IMR-90 (cell line): ENCODE data around the gene TCP11L1. TPM values are rescaled to one million over a fixed set of nuclear protein-coding genes. Genes with fewer than 3 reads are reported as not detected.

Experiments
- ATAC-seq: fragments of 200-7000 bp; cut with Tn5 transposase; 2 replicates; pipeline ENCODE4 v1.9.1; 2020; ENCODE audit warnings: low read depth, mild to moderate bottlenecking, moderate library complexity
- BruUV-seq: library from RNA; stranded (reverse); fragments of 400-500 nt; replicated peaks from 2 replicates; lab custom pipeline; 2021; lab: Mats Ljungman, UMichigan
- CTCF ChIA-PET: fragments of 300-600 bp; formaldehyde crosslinking; extraction: SDS; loops from one replicate; lab custom pipeline; 2021; ENCODE audit warnings: antibody characterized with exemption; lab: Yijun Ruan, JAX
- POLR2A ChIA-PET: fragments of 300-600 bp; sonication (Branson Sonifier 250); formaldehyde crosslinking; loops from one replicate; lab custom pipeline; 2022; ENCODE audit warnings: antibody characterized with exemption; ENCODE audit not compliant: unreplicated experiment; lab: Charles Lee
- DNase-seq: peaks from one replicate; pipeline ENCODE4 v3.0.0; 2013
- H2AFZ ChIP-seq: replicated peaks from 2 replicates; pipeline ENCODE3; 2013; ENCODE audit warnings: low read length, mild to moderate bottlenecking; ENCODE audit not compliant: poor library complexity
- H2AK5ac ChIP-seq: 2 replicates; pipeline ENCODE4 v1.6.1; 2013; ENCODE audit warnings: low read depth, low read length, inconsistent platforms
- H2AK9ac ChIP-seq: replicated peaks from 2 replicates; pipeline ENCODE3; 2013; ENCODE audit warnings: mild to moderate bottlenecking, low read depth, low read length, moderate library complexity; ENCODE audit not compliant: poor library complexity
- H2BK120ac ChIP-seq: 2 replicates; pipeline ENCODE4 v1.6.1; 2013; ENCODE audit warnings: low read depth, low read length, inconsistent platforms
- H2BK15ac ChIP-seq: 3 replicates; pipeline ENCODE4 v1.6.1; 2013; ENCODE audit warnings: low read depth, low read length, inconsistent platforms
- H2BK20ac ChIP-seq: 2 replicates; pipeline ENCODE4 v1.6.1; 2013; ENCODE audit warnings: low read depth, mild to moderate bottlenecking, inconsistent platforms, low read length, moderate library complexity
- H2BK5ac ChIP-seq: 2 replicates; pipeline ENCODE4 v1.6.1; 2013; ENCODE audit warnings: mild to moderate bottlenecking, low read depth, low read length, inconsistent platforms; ENCODE audit not compliant: poor library complexity, severe bottlenecking
- H3K14ac ChIP-seq: replicated peaks from 2 replicates; pipeline ENCODE4 v1.6.1; 2013; ENCODE audit warnings: low read depth, low read length, inconsistent platforms
- H3K18ac ChIP-seq: 2 replicates; pipeline ENCODE4 v1.6.1; 2013; ENCODE audit warnings: low read depth, low read length, control low read depth
- H3K23ac ChIP-seq: 2 replicates; pipeline ENCODE4 v1.6.1; 2013; ENCODE audit warnings: low read depth, low read length, inconsistent platforms
- H3K27ac ChIP-seq: 2 replicates; pipeline ENCODE4 v1.5.1; 2013; ENCODE audit warnings: mild to moderate bottlenecking, control low read depth, low read length; ENCODE audit not compliant: insufficient read depth
- H3K27me3 ChIP-seq: 2 replicates; pipeline ENCODE4 v1.6.1; 2013; ENCODE audit warnings: low read length; ENCODE audit not compliant: control insufficient read depth, insufficient read depth
- H3K36me3 ChIP-seq: 2 replicates; pipeline ENCODE4 v1.6.1; 2013; ENCODE audit warnings: low read length, mixed read lengths; ENCODE audit not compliant: control insufficient read depth, insufficient read depth
- H3K4ac ChIP-seq: 2 replicates; pipeline ENCODE4 v1.6.1; 2013; ENCODE audit warnings: low read depth, low read length, inconsistent platforms
- H3K4me1 ChIP-seq: 2 replicates; pipeline ENCODE4 v1.6.1; 2013; ENCODE audit warnings: low read length, mixed read lengths; ENCODE audit not compliant: control insufficient read depth, insufficient read depth
- H3K4me2 ChIP-seq: 2 replicates; pipeline ENCODE4 v1.6.1; 2013; ENCODE audit warnings: low read depth, mild to moderate bottlenecking, control low read depth, low read length, moderate library complexity
- H3K4me3 ChIP-seq: 2 replicates; pipeline ENCODE4 v1.5.1; 2013; ENCODE audit warnings: low read depth, mild to moderate bottlenecking, control low read depth, low read length, moderate library complexity; ENCODE audit not compliant: insufficient read depth
- H3K56ac ChIP-seq: 2 replicates; pipeline ENCODE4 v1.6.1; 2013; ENCODE audit warnings: low read length, inconsistent platforms; ENCODE audit not compliant: insufficient read depth; ENCODE audit errors: extremely low read depth
- H3K79me1 ChIP-seq, 2 experiments: 2 replicates each; pipeline ENCODE4 v1.6.1; 2013; ENCODE audit warnings: low read length in 2 of 2, inconsistent platforms in 1 of 2, low read depth in 1 of 2
- H3K9ac ChIP-seq: 2 replicates; pipeline ENCODE4 v1.6.1; 2013; ENCODE audit warnings: low read depth, low read length, control low read depth
- H3K9me1 ChIP-seq: 2 replicates; pipeline ENCODE4 v1.6.1; 2013; ENCODE audit warnings: low read length, inconsistent platforms; ENCODE audit not compliant: insufficient read depth
- H3K9me3 ChIP-seq: 2 replicates; pipeline ENCODE4 v1.6.1; 2013; ENCODE audit warnings: low read length; ENCODE audit not compliant: control insufficient read depth, insufficient read depth
- H4K20me1 ChIP-seq: 2 replicates; pipeline ENCODE4 v1.6.1; 2013; ENCODE audit warnings: low read length, inconsistent platforms; ENCODE audit not compliant: insufficient read depth
- H4K5ac ChIP-seq: 2 replicates; pipeline ENCODE4 v1.6.1; 2013; ENCODE audit warnings: mild to moderate bottlenecking, low read depth, low read length, control low read depth
- H4K8ac ChIP-seq, 2 experiments: 2 replicates each; pipeline ENCODE4 v1.6.1; 2013; ENCODE audit warnings: low read depth in 2 of 2, low read length in 2 of 2, control low read depth in 1 of 2, inconsistent platforms in 1 of 2
- H4K91ac ChIP-seq: 2 replicates; pipeline ENCODE4 v1.6.1; 2013; ENCODE audit warnings: low read depth, low read length, inconsistent platforms; ENCODE audit not compliant: insufficient read depth
- BHLHE40 ChIP-seq: fragments of 150-350 bp; IDR thresholded peaks from 2 replicates; pipeline ENCODE4 v1.6.1; 2016; ENCODE audit warnings: mild to moderate bottlenecking, low read depth, low read length
- CEBPB ChIP-seq: IDR thresholded peaks from 2 replicates; pipeline ENCODE4 v1.6.1; 2012; ENCODE audit warnings: low read depth, low read length, improper control_type of control experiment
- CHD1 ChIP-seq: IDR thresholded peaks from 2 replicates; pipeline ENCODE4 v1.6.1; 2012; ENCODE audit warnings: low read depth, low read length, improper control_type of control experiment
- CTCF ChIP-seq: conservative IDR thresholded peaks from 2 replicates; pipeline ENCODE4 v1.5.1; 2012; ENCODE audit warnings: mild to moderate bottlenecking, low read depth, low read length, improper control_type of control experiment
- ELK1 ChIP-seq: fragments of 150-350 bp; IDR thresholded peaks from 2 replicates; pipeline ENCODE4 v1.6.1; 2016; ENCODE audit warnings: low read depth, mild to moderate bottlenecking, low read length, moderate library complexity, borderline replicate concordance
- FOS ChIP-seq: fragments of 150-350 bp; IDR thresholded peaks from 2 replicates; pipeline ENCODE4 v1.6.1; 2016; ENCODE audit warnings: low read depth, low read length
- MAFK ChIP-seq: IDR thresholded peaks from 2 replicates; pipeline ENCODE4 v1.6.1; 2012; ENCODE audit warnings: low read depth, low read length, improper control_type of control experiment
- MAZ ChIP-seq: IDR thresholded peaks from 2 replicates; pipeline ENCODE4 v1.6.1; 2012; ENCODE audit warnings: low read depth, mild to moderate bottlenecking, low read length, improper control_type of control experiment, moderate library complexity, borderline replicate concordance
- POLR2A ChIP-seq: IDR thresholded peaks from 2 replicates; pipeline ENCODE4 v1.6.1; 2012; ENCODE audit warnings: mild to moderate bottlenecking, low read depth, low read length
- RAD21 ChIP-seq: IDR thresholded peaks from 2 replicates; pipeline ENCODE4 v1.6.1; 2012; ENCODE audit warnings: low read length, improper control_type of control experiment
- RCOR1 ChIP-seq: IDR thresholded peaks from 2 replicates; pipeline ENCODE4 v1.6.1; 2012; ENCODE audit warnings: mild to moderate bottlenecking, low read length, improper control_type of control experiment; ENCODE audit not compliant: insufficient replicate concordance
- SMC3 ChIP-seq: fragments of 150-350 bp; IDR thresholded peaks from 2 replicates; pipeline ENCODE4 v1.6.1; 2016; ENCODE audit warnings: low read depth, mild to moderate bottlenecking, antibody characterized with exemption, low read length, moderate library complexity
- dilution Hi-C: fragments of 300-500 bp; cut with HindIII; formaldehyde crosslinking; loops from one replicate; pipeline ENCODE4 v1.14.3; 2018; ENCODE audit warnings: low sequenced_read_pairs; ENCODE audit not compliant: unreplicated experiment
- in situ Hi-C: fragments of 300-500 bp; cut with MboI; formaldehyde crosslinking; loops from 3 replicates; pipeline ENCODE4 v1.14.3; 2019; ENCODE audit warnings: low sequenced_read_pairs, inconsistent platforms, mixed read lengths
- intact Hi-C: fragments of 100-400 bp; cut with micrococcal nuclease; formaldehyde crosslinking; loops from 2 replicates; pipeline ENCODE4 v1.10.0; 2022
- polyA plus RNA-seq, 3 experiments: library from polyadenylated mRNA; depleted of rRNA; stranded (reverse); fragments of >200 nt; gene quantifications; 2 replicates each; pipeline ENCODE4 v1.2.3, GENCODE V29; 2012; ENCODE audit warnings: low replicate concordance in 1 of 3
- total RNA-seq: library from RNA; depleted of rRNA; stranded (reverse); fragments of >200 nt; gene quantifications from 2 replicates; pipeline ENCODE4 v1.2.3, GENCODE V29; 2012

The TCP11L1 gene
- total and polyA plus RNA-seq, 2 of the 4 experiments (the other 2 are of a cell fraction) = 13.9 to 17.4 TPM

- DNase-seq = peak; percentile 22
- TF ChIP-seq CHD1 (no peak), RAD21 (no peak), POLR2A (no peak), BHLHE40 (no peak), CEBPB (no peak), MAFK (no peak), RCOR1 (no peak), SMC3 (no peak), CTCF (no peak), ELK1 (no peak), MAZ (no peak), FOS (no peak)
- Histone ChIP-seq H3K36me3 (no peaks in the 10 kb centered on the region), H3K23ac (no peak overlapping the region), H2BK15ac (no peak overlapping the region), H3K9me1 (no peaks in the 10 kb centered on the region), H3K9ac (no peak overlapping the region), H3K79me1 (no peaks in the 10 kb centered on the region), H4K8ac (no peak overlapping the region), H3K9me3 (no peaks in the 10 kb centered on the region), H3K56ac (no peak overlapping the region), H2BK20ac (no peak overlapping the region), H2AK9ac (no peak overlapping the region), H2BK5ac (no peak overlapping the region), H4K91ac (no peak overlapping the region), H2AK5ac (no peak overlapping the region), H3K27ac (no peak overlapping the region), H3K18ac (no peak overlapping the region), H3K4me1 (peaks cover 2% of the 10 kb centered on the region; the same call in 1 of the 2 replicates), H4K5ac (no peak overlapping the region), H3K4me3 (no peak overlapping the region), H2AFZ (no peak overlapping the region), H2BK120ac (no peak overlapping the region), H3K4ac (no peak overlapping the region), H3K27me3 (no peaks in the 10 kb centered on the region), H4K20me1 (no peaks in the 10 kb centered on the region), H3K4me2 (no peak overlapping the region), H3K14ac (no peak overlapping the region)
- ChIA-PET POLR2A (no interaction called here), CTCF (no interaction called here)
- no peak for ATAC-seq
- in situ Hi-C loops = no loop called here
- dilution Hi-C loops = no loop called here
- BruUV-seq = no TSS peak
- intact Hi-C loops = no loop called here
These were observed 77.2 kb downstream of the TCP11L1 start for GRCh38 chr11:33116535-33116934.
